ENCODE results near the gene EFNA3. TPM values are rescaled to one million over a fixed set of nuclear protein-coding genes. Genes with fewer than 3 reads are reported as not detected.
A peak's percentile ranks its signal among the peaks of the same experiment; 100 is the strongest.

Gene EFNA3
- total and polyA plus RNA-seq, 9 of the 15 experiments (the other 6 are each of a cell fraction or from before 2014, with no cell fraction given), result 0.59 to 7.9 (median 4.7) TPM

GRCh38 chr1:155080312-155081228 lies 1.9 kb downstream of the EFNA3 start (continued):
- TF ChIP-seq TAF15 (IDR thresholded peaks at IDR 0.05; ENCODE audit: low read depth, low read length), result no peak
- TF ChIP-seq KDM5B (IDR thresholded peaks at IDR 0.05; ENCODE audit: insufficient replicate concordance, low read depth, low read length), result peak; percentile 38
- TF ChIP-seq YY1 (IDR thresholded peaks at IDR 0.05; ENCODE audit: borderline replicate concordance in 1 of 3, control insufficient read depth in 1 of 3, extremely low read depth in 1 of 3, insufficient read depth in 3 of 3, insufficient read length in 1 of 3, insufficient replicate concordance in 2 of 3, low read depth in 1 of 3, low read length in 2 of 3), result no peak
- no peak for TF ChIP-seq CREB1 (IDR thresholded peaks at IDR 0.05)
- TF ChIP-seq CREB1 (CRISPR knock-in tag; IDR thresholded peaks at IDR 0.05), result 0 out of 2 replicates have a peak, but pooled peaks have one; percentile 48
- 0 out of 2 replicates have a peak, but pooled peaks have one; percentile 31 for TF ChIP-seq FOXP1 (CRISPR knock-in tag; IDR thresholded peaks at IDR 0.05)
- no peak for TF ChIP-seq ZC3H4 (CRISPR knock-in tag; IDR thresholded peaks at IDR 0.05; ENCODE audit: borderline replicate concordance)
- peak; percentile 63; the same call in 1 of the 2 replicates for TF ChIP-seq CXXC5 (CRISPR knock-in tag; IDR thresholded peaks at IDR 0.05)
- TF ChIP-seq ZNF609 (CRISPR knock-in tag; IDR thresholded peaks at IDR 0.05; ENCODE audit: borderline replicate concordance), result no peak
- TF ChIP-seq, protein P1, sequence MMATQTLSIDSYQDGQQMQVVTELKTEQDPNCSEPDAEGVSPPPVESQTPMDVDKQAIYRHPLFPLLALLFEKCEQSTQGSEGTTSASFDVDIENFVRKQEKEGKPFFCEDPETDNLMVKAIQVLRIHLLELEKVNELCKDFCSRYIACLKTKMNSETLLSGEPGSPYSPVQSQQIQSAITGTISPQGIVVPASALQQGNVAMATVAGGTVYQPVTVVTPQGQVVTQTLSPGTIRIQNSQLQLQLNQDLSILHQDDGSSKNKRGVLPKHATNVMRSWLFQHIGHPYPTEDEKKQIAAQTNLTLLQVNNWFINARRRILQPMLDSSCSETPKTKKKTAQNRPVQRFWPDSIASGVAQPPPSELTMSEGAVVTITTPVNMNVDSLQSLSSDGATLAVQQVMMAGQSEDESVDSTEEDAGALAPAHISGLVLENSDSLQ (IDR thresholded peaks at IDR 0.05), result peak; percentile 89
- TF ChIP-seq KDM2B (CRISPR knock-in tag; IDR thresholded peaks at IDR 0.05), result peak; percentile 5; the same call in 1 of the 2 replicates
- no peak; the same call in 1 of the 2 replicates for TF ChIP-seq BCOR (IDR thresholded peaks at IDR 0.05)
- peak; percentile 86 for TF ChIP-seq TOE1 (IDR thresholded peaks at IDR 0.05; ENCODE audit: borderline replicate concordance)
- no peak for TF ChIP-seq TOE1 (CRISPR knock-in tag; IDR thresholded peaks at IDR 0.05; ENCODE audit: borderline replicate concordance, low read depth)
- 0 out of 2 replicates have a peak, but pooled peaks have one; percentile 36 for TF ChIP-seq HMGXB4 (CRISPR knock-in tag; IDR thresholded peaks at IDR 0.05)
